ENCODE data around the gene UBE4B.

UBE4B gene

DNA sequence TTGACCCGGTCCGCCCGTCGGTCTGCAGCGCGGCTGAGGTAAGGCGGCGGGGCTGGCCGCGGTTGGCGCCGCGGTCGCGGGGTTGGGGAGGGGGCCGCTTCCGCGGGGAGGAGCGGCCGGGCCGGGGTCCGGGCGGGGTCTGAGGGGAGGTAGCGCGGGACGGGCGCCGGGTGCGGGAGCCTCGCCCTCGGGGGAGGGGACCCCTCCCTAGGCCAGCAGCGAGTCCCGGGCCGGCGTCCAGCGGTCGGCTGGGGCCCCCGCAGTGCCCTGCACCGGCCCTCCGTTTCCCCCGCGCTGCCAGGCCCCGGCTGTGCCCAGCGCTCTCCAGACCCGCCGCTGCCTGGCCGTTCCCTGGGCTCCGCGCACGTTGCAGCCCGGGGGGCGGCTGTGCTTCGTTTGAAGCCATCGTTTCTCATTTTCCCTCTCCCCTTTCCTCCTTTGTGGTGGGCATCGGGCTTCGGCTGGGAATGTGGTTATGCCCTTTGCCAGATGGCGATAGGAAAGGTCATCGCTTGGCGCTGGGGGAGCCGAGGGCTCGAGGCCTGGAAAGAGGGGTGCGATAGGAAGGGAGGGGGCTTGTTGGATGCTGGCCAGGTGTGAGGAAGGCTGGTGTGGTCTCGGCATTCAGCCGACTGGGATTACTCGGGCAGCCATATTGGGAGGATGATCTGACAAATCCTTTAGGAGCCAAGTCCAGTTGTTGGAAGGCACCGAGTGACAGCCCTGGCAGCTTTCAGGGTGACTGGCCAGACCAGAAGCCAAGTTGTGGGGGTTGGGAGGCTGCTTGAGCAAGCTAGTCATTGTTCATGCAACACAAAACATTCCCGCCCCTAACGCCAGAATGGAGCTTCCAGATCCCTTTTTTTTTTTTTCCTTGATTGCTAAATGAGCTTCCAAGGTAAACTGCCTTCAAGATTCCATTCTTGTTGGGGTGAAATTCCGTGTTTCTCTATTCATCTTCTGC is 178.4 kb downstream of the UBE4B start:
- no peak for TF ChIP-seq TARDBP (IDR thresholded peaks at IDR 0.05)
- TF ChIP-seq SP1 (IDR thresholded peaks at IDR 0.05) = no peak
- TF ChIP-seq FOXA1 (IDR thresholded peaks at IDR 0.05) = no peak
- peak; percentile 52; the same call in 1 of the 2 replicates for TF ChIP-seq L3MBTL2 (conservative IDR thresholded peaks at IDR 0.05)
- TF ChIP-seq ARNT (IDR thresholded peaks at IDR 0.05) = no peak
- peak; percentile 34 for DNase-seq (ENCODE audit: extremely low spot score)
- CTCF ChIA-PET = interaction anchor here (0.5 to 2.1 kb wide), 11 partner anchors 8 to 107 kb away, joined by 3 to 15 read pairs (median 3); no protein-coding TSS in a partner anchor
- POLR2A ChIA-PET = interaction anchor here (0.5 to 2.7 kb wide), 6 partner anchors 10 to 268 kb away, joined by 3 to 14 read pairs (median 4); partner anchors contain the start of genes LZIC and NMNAT1

DNA sequence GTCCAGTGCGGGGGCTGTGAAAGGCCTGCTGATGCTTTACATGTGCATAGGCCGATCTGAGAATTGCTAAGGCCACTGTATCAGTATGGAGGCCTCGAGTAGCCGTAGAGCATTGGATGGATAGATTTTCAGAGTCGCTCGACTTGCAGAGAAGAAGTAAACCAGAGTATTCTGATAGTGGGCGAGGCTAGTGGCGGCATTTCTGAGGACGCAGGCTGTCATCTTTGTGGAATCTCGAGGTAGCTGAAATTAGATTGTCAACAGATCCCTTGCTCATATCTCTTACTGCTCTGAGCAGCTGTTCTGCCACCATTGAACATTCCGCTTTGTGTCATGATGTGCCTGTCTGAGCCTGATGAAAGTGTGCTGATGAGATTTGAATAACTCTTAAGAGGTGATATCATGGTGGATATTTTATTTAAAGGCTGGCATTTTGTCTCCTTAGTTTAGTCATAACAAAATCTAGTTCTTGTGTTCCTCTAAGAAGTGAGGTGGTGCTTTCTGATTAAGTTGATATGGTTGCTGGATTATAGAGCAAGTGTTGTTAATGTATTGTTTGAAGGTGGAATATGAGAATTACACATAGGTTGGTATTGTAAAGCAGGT is 179.2 kb downstream of the UBE4B start:
- CTCF ChIA-PET = interaction anchor here (0.5 to 0.6 kb wide), 2 partner anchors 9 to 43 kb away, joined by 3 read pairs; no protein-coding TSS in a partner anchor
- POLR2A ChIA-PET = interaction anchor here (0.5 to 1.7 kb wide), 2 partner anchors 20 to 269 kb away, joined by 3 read pairs; partner anchors contain the start of genes LZIC and NMNAT1
- TF ChIP-seq SP1 (IDR thresholded peaks at IDR 0.05) = no peak
- TF ChIP-seq NFRKB (IDR thresholded peaks at IDR 0.05) = no peak
- no peak for TF ChIP-seq ELF4 (IDR thresholded peaks at IDR 0.05)
- no peak for TF ChIP-seq ZNF384 (IDR thresholded peaks at IDR 0.05)
- no peak for TF ChIP-seq TARDBP (IDR thresholded peaks at IDR 0.05)
- TF ChIP-seq LEF1 (IDR thresholded peaks at IDR 0.05; ENCODE audit: borderline replicate concordance) = no peak
- TF ChIP-seq CTBP1 (IDR thresholded peaks at IDR 0.05; ENCODE audit: borderline replicate concordance) = no peak
- TF ChIP-seq, protein P1, sequence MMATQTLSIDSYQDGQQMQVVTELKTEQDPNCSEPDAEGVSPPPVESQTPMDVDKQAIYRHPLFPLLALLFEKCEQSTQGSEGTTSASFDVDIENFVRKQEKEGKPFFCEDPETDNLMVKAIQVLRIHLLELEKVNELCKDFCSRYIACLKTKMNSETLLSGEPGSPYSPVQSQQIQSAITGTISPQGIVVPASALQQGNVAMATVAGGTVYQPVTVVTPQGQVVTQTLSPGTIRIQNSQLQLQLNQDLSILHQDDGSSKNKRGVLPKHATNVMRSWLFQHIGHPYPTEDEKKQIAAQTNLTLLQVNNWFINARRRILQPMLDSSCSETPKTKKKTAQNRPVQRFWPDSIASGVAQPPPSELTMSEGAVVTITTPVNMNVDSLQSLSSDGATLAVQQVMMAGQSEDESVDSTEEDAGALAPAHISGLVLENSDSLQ (IDR thresholded peaks at IDR 0.05) = no peak
- TF ChIP-seq FOXM1 (IDR thresholded peaks at IDR 0.05; ENCODE audit: borderline replicate concordance) = no peak
- no peak for TF ChIP-seq BHLHE40 (IDR thresholded peaks at IDR 0.05; ENCODE audit: borderline replicate concordance)
- no peak for TF ChIP-seq FOXA1 (IDR thresholded peaks at IDR 0.05)
- TF ChIP-seq ARNT (IDR thresholded peaks at IDR 0.05) = no peak
- no peak for TF ChIP-seq FOXK2 (IDR thresholded peaks at IDR 0.05)
- no peak for DNase-seq (ENCODE audit: extremely low spot score)

DNA sequence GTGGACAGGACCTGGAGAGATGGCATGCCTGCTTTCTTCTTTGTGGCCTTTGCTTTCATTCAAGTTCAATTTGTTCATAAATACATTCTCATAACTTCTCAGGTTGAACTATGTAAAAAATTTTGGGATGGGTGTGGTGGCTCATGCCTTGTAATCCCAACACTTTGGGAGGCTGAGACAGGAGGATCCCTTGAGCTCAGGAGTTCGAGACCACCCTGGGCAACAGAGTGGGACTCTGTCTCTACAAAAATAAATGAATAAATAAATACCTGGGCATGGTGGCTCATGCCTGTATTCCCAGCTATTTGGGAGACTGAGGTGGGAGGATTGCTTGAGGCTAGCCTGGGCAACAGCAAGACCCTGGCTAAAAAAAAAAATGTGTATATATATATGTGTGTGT is 179.7 kb downstream of the UBE4B start:
- no peak for TF ChIP-seq ARNT (IDR thresholded peaks at IDR 0.05)
- no peak for TF ChIP-seq TARDBP (IDR thresholded peaks at IDR 0.05)
- TF ChIP-seq, protein P1 (IDR thresholded peaks at IDR 0.05) = no peak
- no peak for TF ChIP-seq FOXA1 (IDR thresholded peaks at IDR 0.05)
- no peak for TF ChIP-seq CTBP1 (IDR thresholded peaks at IDR 0.05; ENCODE audit: borderline replicate concordance)
- no peak for TF ChIP-seq L3MBTL2 (conservative IDR thresholded peaks at IDR 0.05)
- no peak for TF ChIP-seq NFRKB (IDR thresholded peaks at IDR 0.05)
- no peak for TF ChIP-seq FOXK2 (IDR thresholded peaks at IDR 0.05)
- no peak for TF ChIP-seq SP1 (IDR thresholded peaks at IDR 0.05)
- TF ChIP-seq HDGF (IDR thresholded peaks at IDR 0.05; ENCODE audit: borderline replicate concordance) = no peak
- no peak for TF ChIP-seq FOXM1 (IDR thresholded peaks at IDR 0.05; ENCODE audit: borderline replicate concordance)
- TF ChIP-seq BHLHE40 (IDR thresholded peaks at IDR 0.05; ENCODE audit: borderline replicate concordance) = no peak
- no peak for TF ChIP-seq LEF1 (IDR thresholded peaks at IDR 0.05; ENCODE audit: borderline replicate concordance)
- TF ChIP-seq SUZ12 (IDR thresholded peaks at IDR 0.05) = no peak
- DNase-seq (ENCODE audit: extremely low spot score) = no peak
- CTCF ChIA-PET = no interaction called here
- POLR2A ChIA-PET = interaction anchor here (1.7 kb wide), 1 partner anchor 269 kb away, joined by 3 read pairs; the partner anchor contains the start of genes LZIC and NMNAT1

DNA sequence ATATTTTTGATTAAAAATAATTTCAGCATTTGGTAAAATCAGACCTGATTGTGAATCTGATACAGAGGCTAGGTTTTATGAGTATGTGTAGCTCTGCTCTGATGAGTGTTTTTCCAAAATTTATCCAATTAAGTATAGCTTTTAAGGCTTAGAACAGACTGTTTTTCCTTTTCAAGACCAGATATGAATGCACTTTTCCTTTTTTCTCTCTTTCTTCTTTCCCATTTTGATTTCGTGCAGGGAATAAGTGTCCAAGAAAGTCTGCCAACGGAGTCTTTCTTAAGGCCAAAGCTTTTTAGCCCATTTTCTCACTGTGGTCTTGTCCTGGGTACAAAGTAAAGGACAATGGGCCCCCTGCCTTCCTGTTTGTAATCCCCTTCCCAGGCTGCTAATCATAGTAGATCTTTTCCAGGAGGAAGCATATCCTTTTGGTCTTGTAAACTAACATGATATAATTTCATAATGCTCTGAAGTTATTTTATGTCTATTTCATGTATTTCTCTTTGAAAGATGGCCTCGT is 180.5 kb downstream of the UBE4B start:
- ChIA-PET CTCF (no interaction called here), POLR2A (no interaction called here)
- DNase-seq (ENCODE audit: extremely low spot score) = no peak
- TF ChIP-seq CTBP1 (IDR thresholded peaks at IDR 0.05; ENCODE audit: borderline replicate concordance) (no peak), FOXA1 (IDR thresholded peaks at IDR 0.05) (no peak), TARDBP (IDR thresholded peaks at IDR 0.05) (no peak), ARNT (IDR thresholded peaks at IDR 0.05) (no peak), FOXK2 (IDR thresholded peaks at IDR 0.05) (no peak), BHLHE40 (IDR thresholded peaks at IDR 0.05; ENCODE audit: borderline replicate concordance) (no peak), HDGF (IDR thresholded peaks at IDR 0.05; ENCODE audit: borderline replicate concordance) (no peak), SP1 (IDR thresholded peaks at IDR 0.05) (no peak), LEF1 (IDR thresholded peaks at IDR 0.05; ENCODE audit: borderline replicate concordance) (no peak), ELF4 (IDR thresholded peaks at IDR 0.05) (no peak), L3MBTL2 (conservative IDR thresholded peaks at IDR 0.05) (no peak), FOXM1 (IDR thresholded peaks at IDR 0.05; ENCODE audit: borderline replicate concordance) (no peak), NFRKB (IDR thresholded peaks at IDR 0.05) (no peak), ZNF384 (IDR thresholded peaks at IDR 0.05) (no peak), SUZ12 (IDR thresholded peaks at IDR 0.05) (no peak)
- TF ChIP-seq, protein P1 (IDR thresholded peaks at IDR 0.05) = no peak

DNA sequence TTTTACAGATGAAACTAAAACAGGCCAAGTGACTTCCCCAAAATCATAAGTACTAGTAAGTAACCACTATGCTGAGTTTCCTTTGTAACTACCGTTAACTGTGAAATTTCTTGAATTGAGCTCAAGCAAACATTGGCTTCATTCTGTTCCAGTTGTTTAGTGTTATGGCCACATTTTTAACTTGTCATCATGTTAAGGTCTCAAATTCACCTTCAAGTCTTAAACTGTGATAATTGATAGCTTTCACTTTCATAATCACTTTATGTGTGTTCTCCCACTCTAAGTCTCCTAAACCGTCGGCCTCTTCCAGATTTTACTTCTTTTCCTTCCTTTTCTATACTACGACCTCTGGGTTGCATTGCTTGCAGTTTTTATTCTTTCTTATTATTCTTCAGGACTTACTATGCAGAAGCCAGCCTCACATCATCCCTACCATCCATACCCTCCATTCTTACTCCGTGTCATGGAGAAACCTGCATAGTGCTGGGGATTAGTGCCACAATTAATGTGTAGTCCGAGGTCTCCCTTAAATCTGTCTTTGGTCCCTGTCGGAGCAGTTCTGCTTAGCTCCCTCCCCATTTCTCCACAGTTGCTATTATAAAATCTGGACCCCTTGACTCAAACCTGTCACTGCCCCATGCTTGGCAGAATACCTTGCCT is 183.5 kb downstream of the UBE4B start:
- POLR2A ChIA-PET = interaction anchor here (0.6 kb wide), 1 partner anchor 92 kb away, joined by 3 read pairs; no protein-coding TSS in a partner anchor
- TF ChIP-seq L3MBTL2 (conservative IDR thresholded peaks at IDR 0.05) (no peak), ARNT (IDR thresholded peaks at IDR 0.05) (no peak), CTBP1 (IDR thresholded peaks at IDR 0.05; ENCODE audit: borderline replicate concordance) (no peak), FOXA1 (IDR thresholded peaks at IDR 0.05) (no peak), TARDBP (IDR thresholded peaks at IDR 0.05) (no peak), ZNF384 (IDR thresholded peaks at IDR 0.05) (no peak)
- TF ChIP-seq, protein P1 (IDR thresholded peaks at IDR 0.05) = no peak
- DNase-seq (ENCODE audit: extremely low spot score) = no peak
- CTCF ChIA-PET = interaction anchor here (1.0 kb wide), 1 partner anchor 41 kb away, joined by 3 read pairs; no protein-coding TSS in a partner anchor

Measured in HEK293T (cell line).